Umbilical cord (tissue), 2 donors: Measurements from ENCODE around the gene RRM2. TPM values are rescaled to one million over a fixed set of nuclear protein-coding genes. Genes with fewer than 3 reads are reported as not detected.

Experiments used
- DNase-seq: peaks from one replicate; pipeline ENCODE4 v3.0.0-alpha.2; 2015; ENCODE audit warnings: low spot score
- total RNA-seq: library from RNA; depleted of rRNA; stranded (reverse); fragments of >200 nt; gene quantifications from one replicate; pipeline ENCODE4 v1.2.3, GENCODE V29; 2014; ENCODE audit warnings: low replicate concordance; ENCODE audit not compliant: insufficient read depth

Gene RRM2
- total RNA-seq, 1 donor from 2014 or later: 4.3 TPM

DNA sequence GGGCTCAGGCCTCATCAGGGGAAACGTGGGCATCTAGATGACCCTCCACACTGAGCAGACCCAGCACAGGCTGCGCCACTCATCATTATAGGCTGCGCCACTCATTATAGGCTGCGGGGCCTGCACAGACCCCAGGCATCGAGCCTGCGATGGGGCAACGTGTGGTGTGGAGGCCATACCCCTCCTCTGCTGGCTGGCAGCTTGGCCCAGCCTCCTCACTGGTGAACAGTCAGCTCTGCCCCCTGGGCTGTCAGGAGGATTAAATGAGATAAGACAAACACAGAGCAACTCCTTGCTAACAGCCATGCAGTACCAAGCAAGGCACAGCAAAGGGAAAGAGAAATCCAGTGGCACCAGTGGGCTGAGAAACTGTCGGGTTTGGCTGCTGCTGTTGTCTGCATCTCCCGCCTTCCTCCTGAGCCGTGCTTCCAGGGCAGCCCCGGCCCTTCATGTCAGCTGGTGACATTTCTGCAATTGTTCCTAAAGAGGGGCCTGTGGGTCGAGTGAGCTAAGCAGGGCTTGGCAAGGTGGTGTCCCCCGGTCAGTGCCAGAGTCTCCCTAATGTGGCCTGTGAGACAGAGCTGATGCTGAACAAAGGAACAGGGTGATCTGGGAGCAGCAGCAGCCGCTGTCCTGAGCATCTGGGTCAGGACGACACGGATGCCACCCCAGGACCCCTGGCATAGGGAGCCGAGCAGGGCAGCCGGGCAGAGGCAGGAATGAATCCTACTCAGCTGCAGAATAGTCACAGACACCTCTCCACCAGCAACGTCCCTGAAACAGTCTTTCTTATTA lies 48.7 kb downstream of the RRM2 start:
- DNase-seq: peak; percentile 38

DNA sequence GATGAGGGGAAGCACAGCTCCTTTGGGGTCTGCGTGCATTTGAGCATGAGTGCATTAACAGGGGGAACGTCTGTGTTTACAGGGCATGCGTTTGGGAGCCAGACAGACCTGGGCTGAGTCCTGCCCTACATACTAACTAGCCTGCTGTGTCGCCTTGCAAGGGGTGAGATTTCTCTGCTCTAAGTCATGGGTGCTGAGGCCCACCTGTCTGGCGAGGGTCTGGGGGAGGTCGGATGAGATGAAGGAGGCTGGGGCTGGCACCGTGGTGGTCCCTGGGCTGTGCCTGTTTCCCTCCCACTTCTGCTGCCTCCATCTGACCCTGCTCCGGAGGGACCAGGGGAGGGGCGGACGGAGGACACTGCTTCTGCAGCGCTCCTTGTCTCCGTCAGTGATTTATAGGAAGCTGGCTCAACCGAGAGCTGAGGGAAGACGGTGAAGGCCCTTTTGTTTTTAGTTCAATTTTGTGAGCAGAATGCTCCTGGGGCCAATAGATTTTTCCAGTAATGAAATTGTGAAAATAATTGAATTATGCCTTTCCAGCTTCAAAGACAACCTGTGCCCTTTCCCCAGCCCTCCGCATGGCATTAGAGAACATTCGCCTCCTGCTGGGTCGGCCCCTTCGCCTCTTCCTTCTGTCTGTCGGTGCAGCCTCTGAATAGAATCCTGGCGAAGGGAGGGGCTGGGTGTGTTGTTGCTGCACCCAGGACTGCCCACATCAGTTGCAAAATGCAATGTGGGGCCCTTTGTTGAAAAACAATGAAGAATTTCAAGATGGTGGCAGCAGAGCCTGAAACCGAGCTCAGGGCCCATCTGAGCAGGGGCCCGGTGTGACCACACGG lies 49.7 kb downstream of the RRM2 start:
- no peak for DNase-seq

DNA sequence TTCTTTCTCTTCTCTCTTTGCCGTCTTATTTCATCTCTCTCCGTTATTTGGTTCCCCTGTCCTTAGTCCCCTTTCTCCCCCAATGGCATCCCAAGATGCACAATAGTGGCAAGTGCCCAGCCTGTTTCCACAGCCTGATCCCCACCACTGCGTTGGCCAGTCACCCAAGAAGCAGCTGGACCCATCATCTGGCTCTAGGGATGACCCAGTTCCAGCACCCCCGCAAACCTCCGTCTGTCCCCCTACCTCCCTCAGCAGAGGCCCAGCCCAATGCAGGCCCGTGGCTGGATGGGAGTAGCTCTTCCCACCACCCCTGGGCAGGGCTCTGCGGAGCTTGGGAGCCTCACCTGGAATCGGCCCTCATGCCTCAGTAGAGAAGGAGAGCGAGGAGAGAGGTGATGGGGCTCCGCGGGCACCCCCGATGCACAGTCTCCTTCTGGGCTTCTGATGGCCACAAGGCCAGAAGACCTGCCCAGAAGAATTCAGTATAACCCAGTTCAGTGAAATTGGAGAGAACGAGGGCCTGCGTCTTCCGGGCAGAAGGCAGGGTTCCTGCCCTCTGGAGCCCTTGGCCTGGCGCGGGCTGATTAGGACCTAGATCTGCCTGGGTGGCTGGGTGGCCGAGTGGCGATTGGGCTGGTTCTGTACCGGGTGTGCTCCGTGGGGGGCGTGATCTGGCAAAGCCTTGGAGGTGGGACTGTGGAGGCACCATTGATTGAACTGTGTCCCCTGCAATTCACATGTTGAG lies 50.9 kb downstream of the RRM2 start:
- DNase-seq: no peak

DNA sequence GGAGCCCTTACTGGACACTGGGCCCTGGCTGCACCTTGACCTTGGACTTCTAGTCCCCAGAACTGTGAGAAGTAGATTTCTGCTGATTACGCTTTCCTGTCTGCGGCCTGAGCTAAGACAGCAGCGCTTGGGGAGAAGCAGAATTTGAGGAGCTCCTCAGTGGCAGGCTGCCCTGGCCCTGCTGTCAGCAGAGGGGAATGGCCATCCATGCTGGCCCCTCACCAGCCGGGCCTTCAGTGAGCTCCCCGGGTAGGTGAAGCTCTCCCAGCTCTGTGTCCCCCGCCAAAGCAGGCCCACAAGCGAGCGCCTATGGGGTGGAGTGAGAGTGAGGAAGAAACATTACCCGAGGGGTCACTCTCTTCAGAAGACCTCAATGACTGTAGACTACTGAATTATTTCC lies 51.6 kb downstream of the RRM2 start:
- DNase-seq: no peak

DNA sequence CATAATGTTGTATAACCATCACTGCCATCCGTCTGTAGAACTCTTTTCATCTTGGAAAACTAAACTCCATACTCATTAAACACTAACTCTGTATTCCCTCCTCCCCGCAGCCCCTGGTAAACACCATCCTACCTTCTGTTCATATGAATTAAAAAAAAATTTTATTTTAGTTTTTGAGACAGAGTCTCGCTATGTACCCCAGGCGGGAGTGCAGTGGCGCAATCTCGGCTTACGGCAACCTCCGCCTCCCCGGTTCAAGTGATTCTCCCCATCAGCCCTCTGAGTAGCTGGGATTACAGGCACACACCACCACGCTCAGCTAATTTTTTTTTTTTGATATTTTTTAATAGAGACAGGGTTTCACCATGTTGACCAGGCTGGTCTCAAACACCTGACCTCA lies 52.9 kb downstream of the RRM2 start:
- no peak for DNase-seq

DNA sequence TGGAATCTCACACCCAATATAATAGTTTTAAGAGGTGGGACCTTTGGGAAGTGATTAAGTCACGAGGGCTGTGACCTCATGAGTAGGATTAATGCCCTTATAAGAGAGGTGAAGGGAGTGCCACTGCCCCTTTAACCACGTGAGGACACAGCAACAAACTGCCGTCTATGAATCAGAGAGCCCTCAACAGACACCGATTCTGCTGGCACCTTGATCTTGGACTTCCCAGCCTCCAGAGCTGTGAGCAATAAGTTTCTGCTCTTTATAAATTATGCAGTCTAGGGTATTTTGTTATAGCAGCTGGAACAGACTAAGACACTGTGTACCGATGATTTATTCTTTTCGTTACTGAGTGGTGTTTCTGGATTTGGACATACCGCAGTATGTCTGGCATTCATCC lies 56.2 kb downstream of the RRM2 start:
- DNase-seq: no peak

DNA sequence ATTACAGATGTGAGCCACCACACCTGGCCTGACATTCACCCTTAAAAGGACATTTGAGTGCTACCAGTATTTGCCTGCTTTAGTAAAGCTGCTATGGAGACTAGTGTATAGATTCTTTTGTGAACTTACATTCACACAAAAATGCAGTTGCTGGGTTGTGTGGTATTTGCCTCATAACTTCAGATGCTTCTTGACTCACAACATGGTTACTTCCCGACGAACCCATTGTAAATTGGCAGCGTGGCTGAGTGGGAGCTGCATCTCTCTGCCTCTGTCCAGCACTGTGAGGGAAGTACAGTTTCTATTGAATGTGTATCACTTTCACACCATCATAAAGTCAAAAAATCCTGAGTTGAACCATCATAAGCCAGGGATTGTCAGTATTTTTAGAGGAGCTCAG lies 56.9 kb downstream of the RRM2 start:
- no peak for DNase-seq

DNA sequence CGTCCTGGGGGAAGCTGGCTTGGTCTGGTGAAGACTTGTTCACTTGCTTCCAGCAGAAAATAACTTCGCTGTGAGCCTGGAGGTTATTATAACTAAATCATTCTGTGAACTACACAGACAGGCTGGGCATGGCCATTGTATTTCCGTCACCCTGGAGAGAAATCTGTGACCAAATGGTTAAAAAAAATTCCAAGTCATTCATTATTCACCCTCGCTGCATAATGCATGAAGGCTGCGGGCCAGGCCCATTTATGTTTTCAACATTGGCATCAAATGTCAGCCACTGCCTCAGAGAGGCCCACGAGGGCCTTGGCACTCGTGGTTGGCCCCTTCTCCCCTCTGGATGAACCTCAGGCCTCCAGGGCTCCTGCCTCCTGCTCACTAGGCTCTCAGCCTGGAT lies 57.7 kb downstream of the RRM2 start:
- DNase-seq: no peak

Other genes starting within 250 kb of the RRM2 start
- gene GRHL1, start 171.0 kb upstream of the RRM2 start, total RNA-seq: 13.2 TPM
- 11.8 TPM for gene KLF11, start 79.2 kb upstream of the RRM2 start, total RNA-seq
- gene CYS1, start 42.3 kb upstream of the RRM2 start, total RNA-seq: 13.2 TPM
- 7.9 TPM for gene HPCAL1, start 180.2 kb downstream of the RRM2 start, total RNA-seq